ENCODE measurements around the gene RARG.
A peak's percentile ranks its signal among the peaks of the same experiment; 100 is the strongest.

Gene RARG

DNA sequence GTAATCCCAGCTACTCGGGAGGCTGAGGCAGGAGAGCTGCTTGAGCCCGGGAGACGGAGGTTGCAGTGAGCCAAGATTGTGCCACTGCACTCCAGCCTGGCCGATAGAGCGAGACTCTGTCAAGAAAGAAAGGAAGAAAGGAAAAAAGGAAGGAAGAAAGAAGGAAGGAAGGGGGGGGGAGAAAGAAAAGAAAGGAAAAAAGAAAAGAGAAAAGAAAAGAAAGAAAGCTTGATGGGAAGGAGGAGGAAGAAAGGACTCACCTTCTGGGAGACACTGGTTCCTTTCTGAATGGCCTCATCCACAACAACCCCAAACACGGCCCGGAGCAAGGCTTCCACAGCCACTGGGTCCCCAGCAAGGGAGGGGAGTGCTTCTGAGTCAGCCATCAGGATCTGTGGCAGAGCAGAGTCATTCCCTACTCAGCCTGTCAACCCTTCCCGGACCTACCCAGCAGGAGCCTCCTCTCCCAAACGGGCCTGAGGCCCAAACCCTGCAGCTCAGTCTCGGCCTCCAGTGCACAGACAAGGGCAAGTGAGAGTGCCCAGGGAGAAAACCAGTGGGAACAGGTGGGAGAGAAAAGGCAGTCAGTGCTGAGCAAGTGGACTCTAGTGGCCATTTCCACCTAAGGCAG lies 58.8 kb downstream of the RARG start:
- TF ChIP-seq, protein P1, sequence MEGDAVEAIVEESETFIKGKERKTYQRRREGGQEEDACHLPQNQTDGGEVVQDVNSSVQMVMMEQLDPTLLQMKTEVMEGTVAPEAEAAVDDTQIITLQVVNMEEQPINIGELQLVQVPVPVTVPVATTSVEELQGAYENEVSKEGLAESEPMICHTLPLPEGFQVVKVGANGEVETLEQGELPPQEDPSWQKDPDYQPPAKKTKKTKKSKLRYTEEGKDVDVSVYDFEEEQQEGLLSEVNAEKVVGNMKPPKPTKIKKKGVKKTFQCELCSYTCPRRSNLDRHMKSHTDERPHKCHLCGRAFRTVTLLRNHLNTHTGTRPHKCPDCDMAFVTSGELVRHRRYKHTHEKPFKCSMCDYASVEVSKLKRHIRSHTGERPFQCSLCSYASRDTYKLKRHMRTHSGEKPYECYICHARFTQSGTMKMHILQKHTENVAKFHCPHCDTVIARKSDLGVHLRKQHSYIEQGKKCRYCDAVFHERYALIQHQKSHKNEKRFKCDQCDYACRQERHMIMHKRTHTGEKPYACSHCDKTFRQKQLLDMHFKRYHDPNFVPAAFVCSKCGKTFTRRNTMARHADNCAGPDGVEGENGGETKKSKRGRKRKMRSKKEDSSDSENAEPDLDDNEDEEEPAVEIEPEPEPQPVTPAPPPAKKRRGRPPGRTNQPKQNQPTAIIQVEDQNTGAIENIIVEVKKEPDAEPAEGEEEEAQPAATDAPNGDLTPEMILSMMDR (IDR thresholded peaks at IDR 0.05; ENCODE audit: control insufficient read depth, insufficient read depth, low read depth, low read length, missing control alignments) = no peak
- no peak overlapping the region for H3K4me3 ChIP-seq (ENCODE audit: control insufficient read depth, low read depth, low read length)
- no peak for DNase-seq (ENCODE audit: low read depth)

DNA sequence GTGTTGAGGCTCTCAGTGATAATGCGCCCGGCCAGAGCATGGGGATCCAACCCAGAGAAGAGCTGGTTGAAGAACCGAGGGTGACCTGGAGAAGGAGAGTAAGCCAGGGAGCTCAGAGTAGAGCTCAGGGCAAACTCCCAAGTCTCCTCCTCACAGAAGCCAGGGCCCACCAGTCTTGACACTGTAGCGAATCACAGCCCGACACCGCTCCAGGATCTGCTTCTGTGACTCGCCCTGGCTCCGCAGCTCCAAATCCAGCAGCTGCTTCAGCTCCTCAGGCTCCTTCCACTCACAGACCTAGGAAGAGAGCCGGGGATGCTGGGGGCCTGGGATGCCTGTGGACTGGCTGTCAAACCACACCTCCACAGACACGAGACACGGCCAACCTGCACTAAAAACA lies 59.7 kb downstream of the RARG start:
- no peak overlapping the region for H3K4me3 ChIP-seq (ENCODE audit: control insufficient read depth, low read depth, low read length)
- DNase-seq (ENCODE audit: low read depth) = peak; percentile 16
- TF ChIP-seq, protein P1 (IDR thresholded peaks at IDR 0.05; ENCODE audit: control insufficient read depth, insufficient read depth, low read depth, low read length, missing control alignments) = no peak

DNA sequence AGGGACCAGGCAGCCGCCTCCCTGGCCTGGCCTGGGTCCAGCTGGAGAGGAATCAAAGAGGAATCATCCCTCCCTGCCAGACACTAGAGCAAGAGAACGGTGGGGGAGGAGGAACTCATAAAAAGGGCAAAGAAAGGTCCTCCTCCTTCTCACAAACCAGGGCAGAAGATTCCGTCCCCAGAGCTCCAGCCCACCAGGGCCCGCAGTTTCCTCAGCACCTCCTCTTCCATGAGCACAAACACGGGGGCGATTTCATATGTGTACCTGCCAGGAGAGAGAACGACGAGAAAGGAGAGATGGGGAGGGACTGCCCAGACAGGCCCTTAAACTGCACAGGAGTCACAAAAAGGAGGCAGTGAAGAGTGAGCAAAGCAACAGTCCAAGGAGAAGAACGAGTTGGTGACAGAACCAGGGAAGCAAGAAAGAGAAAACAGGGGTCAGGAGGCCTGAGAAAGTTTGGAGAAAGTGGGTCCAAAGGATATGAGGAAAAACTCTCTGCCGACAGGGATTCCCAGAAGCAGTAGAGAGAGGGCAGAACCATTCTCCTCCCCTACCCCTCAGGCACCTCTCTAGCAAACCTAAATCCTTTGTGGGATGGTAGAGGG lies 60.2 kb downstream of the RARG start:
- DNase-seq (ENCODE audit: low read depth) = no peak
- H3K4me3 ChIP-seq (ENCODE audit: control insufficient read depth, low read depth, low read length) = no peak overlapping the region
- TF ChIP-seq, protein P1 (IDR thresholded peaks at IDR 0.05; ENCODE audit: control insufficient read depth, insufficient read depth, low read depth, low read length, missing control alignments) = no peak

DNA sequence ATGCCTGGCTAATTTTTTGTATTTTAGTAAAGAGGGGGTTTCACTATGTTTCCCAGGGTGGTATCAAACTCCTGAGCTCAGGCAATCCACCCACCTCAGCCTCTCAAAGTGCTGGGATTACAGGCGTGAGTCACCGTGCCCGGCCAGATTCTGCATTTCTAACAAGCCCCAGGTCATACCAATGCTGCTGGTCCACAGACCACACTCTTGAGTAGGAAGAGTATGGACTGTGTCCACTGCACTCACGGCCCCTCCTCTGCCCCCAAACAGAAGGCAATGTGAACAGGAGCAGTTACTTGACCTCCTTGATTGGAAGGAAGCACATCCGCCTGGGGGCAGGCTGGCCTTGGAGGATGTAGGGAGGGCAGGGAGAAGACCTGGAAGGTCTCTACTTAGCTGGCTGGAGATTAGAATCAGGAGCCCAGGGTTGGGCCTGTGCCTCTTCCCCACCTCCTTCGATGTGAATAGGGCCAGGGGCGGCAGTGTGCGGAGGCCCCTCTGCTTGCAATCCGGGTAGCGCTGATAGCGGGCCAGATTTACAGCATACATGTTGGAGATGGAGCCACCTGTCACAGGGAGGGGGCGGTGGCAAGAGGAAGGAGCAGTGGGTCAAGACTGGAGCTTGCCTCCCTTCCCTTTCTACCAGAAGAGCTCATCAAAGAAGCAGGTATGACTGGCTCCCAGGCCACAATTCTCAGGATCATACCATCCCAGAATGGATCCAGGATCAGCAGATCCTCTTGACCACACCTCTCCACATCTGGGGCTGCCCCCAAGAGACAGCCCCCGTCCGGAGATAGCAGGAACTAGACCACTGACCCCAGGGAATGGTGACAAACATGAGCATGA lies 60.9 kb downstream of the RARG start:
- no peak for DNase-seq (ENCODE audit: low read depth)
- H3K4me3 ChIP-seq (ENCODE audit: control insufficient read depth, low read depth, low read length) = no peak overlapping the region
- TF ChIP-seq, protein P1 (IDR thresholded peaks at IDR 0.05; ENCODE audit: control insufficient read depth, insufficient read depth, low read depth, low read length, missing control alignments) = no peak

DNA sequence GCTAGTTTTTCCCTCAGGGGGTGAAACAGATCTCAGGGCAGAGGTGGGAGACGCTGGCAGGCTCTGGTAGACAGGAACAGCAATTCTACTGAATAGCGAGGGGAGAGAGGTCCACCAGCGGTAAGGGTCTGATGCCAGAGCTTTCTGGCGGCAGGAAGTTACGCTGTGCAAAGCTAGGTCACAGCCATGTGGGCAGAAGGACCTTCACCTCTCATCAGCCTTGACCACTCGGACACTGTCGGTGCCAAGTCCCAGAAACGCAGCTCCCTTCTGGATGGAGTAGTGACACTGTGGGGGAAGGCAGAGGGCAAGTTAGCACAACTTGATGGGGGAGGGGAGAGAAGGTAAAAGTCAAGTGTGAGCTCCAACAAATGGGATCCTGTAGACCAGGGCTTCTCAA lies 61.8 kb downstream of the RARG start:
- no peak for DNase-seq (ENCODE audit: low read depth)
- TF ChIP-seq, protein P1 (IDR thresholded peaks at IDR 0.05; ENCODE audit: control insufficient read depth, insufficient read depth, low read depth, low read length, missing control alignments) = no peak

DNA sequence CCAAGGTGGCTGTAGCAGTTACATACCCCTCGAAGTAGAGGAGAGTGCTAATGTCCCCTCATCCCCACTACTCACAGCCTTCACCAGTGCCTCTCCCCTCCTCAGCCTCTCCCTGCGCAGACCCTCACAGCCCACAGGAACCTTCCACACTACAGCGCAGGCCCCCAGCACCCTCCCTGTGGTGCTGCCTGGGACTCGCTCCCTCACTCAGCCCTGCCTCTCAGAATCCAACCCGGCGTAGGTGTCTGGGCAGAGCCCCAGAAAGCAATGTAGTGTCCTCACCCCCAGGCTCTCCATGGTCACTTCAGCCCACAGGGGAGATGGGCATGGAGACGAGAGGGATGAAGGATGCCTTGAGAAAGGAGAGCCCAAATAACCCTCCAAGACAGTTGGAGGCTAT lies 62.4 kb downstream of the RARG start:
- no peak overlapping the region for H3K4me3 ChIP-seq (ENCODE audit: control insufficient read depth, low read depth, low read length)
- TF ChIP-seq, protein P1 (IDR thresholded peaks at IDR 0.05; ENCODE audit: control insufficient read depth, insufficient read depth, low read depth, low read length, missing control alignments) = no peak
- no peak for DNase-seq (ENCODE audit: low read depth)

More for the DNA sequence above, 61.8 kb downstream of the RARG start:
- H3K4me3 ChIP-seq (ENCODE audit: control insufficient read depth, low read depth, low read length) = no peak overlapping the region

Measured in AG09309 (cell line).